T-helper 1 cell treated with Interleukin-12 subunit alpha and Interleukin-12 subunit beta and Interleukin-4 antibody, amounts not matched to agents 30 μg/mL and 1 μg/mL, for 36 hours (primary cell): Measurements from ENCODE around the gene CTNNA2.

Source experiments
- H3K27ac Mint-ChIP-seq: one replicate; pipeline ENCODE4 v1.8.0; 2021; ENCODE audit warnings: mild to moderate bottlenecking, mixed read lengths
- H3K27me3 Mint-ChIP-seq: one replicate; pipeline ENCODE4 v1.8.0; 2021; ENCODE audit warnings: low read depth, mixed read lengths
- H3K36me3 Mint-ChIP-seq: one replicate; pipeline ENCODE4 v1.8.0; 2021; ENCODE audit warnings: low read depth, mixed read lengths
- H3K4me1 Mint-ChIP-seq: one replicate; pipeline ENCODE4 v1.8.0; 2021; ENCODE audit warnings: low read depth, mixed read lengths
- H3K4me3 Mint-ChIP-seq: one replicate; pipeline ENCODE4 v1.8.0; 2021; ENCODE audit warnings: mild to moderate bottlenecking, moderate library complexity, mixed read lengths
- H3K9me3 Mint-ChIP-seq: one replicate; pipeline ENCODE4 v1.8.0; 2021; ENCODE audit warnings: mixed read lengths

Gene CTNNA2

GRCh38 chr2:79817288-79817687 is 304.4 kb downstream of the CTNNA2 start:
- Mint-ChIP-seq H3K27ac (no peak overlapping the region), H3K36me3 (no peaks in the 10 kb centered on the region), H3K4me3 (no peak overlapping the region), H3K9me3 (peaks cover 34% of the 10 kb centered on the region), H3K27me3 (no peaks in the 10 kb centered on the region), H3K4me1 (no peaks in the 10 kb centered on the region)

- no peaks in the 10 kb centered on the region for H3K36me3 Mint-ChIP-seq
- no peaks in the 10 kb centered on the region for H3K4me1 Mint-ChIP-seq
- H3K27ac Mint-ChIP-seq = no peak overlapping the region
- H3K4me3 Mint-ChIP-seq = no peak overlapping the region
- H3K27me3 Mint-ChIP-seq = no peaks in the 10 kb centered on the region
- peaks cover 22% of the 10 kb centered on the region for H3K9me3 Mint-ChIP-seq
Measured at GRCh38 chr2:79820281-79820680, 307.4 kb downstream of the CTNNA2 start.

- H3K9me3 Mint-ChIP-seq = peaks cover 15% of the 10 kb centered on the region
Measured at GRCh38 chr2:79822136-79822535, 309.3 kb downstream of the CTNNA2 start.

GRCh38 chr2:79824086-79824786 is 311.4 kb downstream of the CTNNA2 start:
- Mint-ChIP-seq H3K4me3 (no peak overlapping the region), H3K9me3 (peaks cover 10% of the 10 kb centered on the region), H3K27ac (no peak overlapping the region), H3K36me3 (no peaks in the 10 kb centered on the region), H3K27me3 (no peaks in the 10 kb centered on the region), H3K4me1 (no peaks in the 10 kb centered on the region)

More at GRCh38 chr2:79822136-79822535, 309.3 kb downstream of the CTNNA2 start:
- no peaks in the 10 kb centered on the region for H3K36me3 Mint-ChIP-seq
- H3K27ac Mint-ChIP-seq = no peak overlapping the region
- H3K4me1 Mint-ChIP-seq = no peaks in the 10 kb centered on the region
- H3K27me3 Mint-ChIP-seq = no peaks in the 10 kb centered on the region
- no peak overlapping the region for H3K4me3 Mint-ChIP-seq

GRCh38 chr2:79827881-79828280 is 315.0 kb downstream of the CTNNA2 start:
- Mint-ChIP-seq H3K27ac (no peak overlapping the region), H3K4me3 (no peak overlapping the region), H3K27me3 (no peaks in the 10 kb centered on the region), H3K36me3 (no peaks in the 10 kb centered on the region), H3K4me1 (no peaks in the 10 kb centered on the region), H3K9me3 (peaks cover 8% of the 10 kb centered on the region)

- no peaks in the 10 kb centered on the region for H3K4me1 Mint-ChIP-seq
- peaks cover 1% of the 10 kb centered on the region for H3K9me3 Mint-ChIP-seq
- H3K27ac Mint-ChIP-seq = no peak overlapping the region
- no peak overlapping the region for H3K4me3 Mint-ChIP-seq
- no peaks in the 10 kb centered on the region for H3K36me3 Mint-ChIP-seq
- H3K27me3 Mint-ChIP-seq = no peaks in the 10 kb centered on the region
Measured at GRCh38 chr2:79830501-79830900, 317.6 kb downstream of the CTNNA2 start.

- Mint-ChIP-seq H3K4me1 (no peaks in the 10 kb centered on the region), H3K27ac (no peak overlapping the region), H3K4me3 (no peak overlapping the region), H3K27me3 (no peaks in the 10 kb centered on the region), H3K9me3 (no peaks in the 10 kb centered on the region), H3K36me3 (no peaks in the 10 kb centered on the region)
Measured at GRCh38 chr2:79831961-79832360, 319.1 kb downstream of the CTNNA2 start.

- H3K27me3 Mint-ChIP-seq = no peaks in the 10 kb centered on the region
- no peaks in the 10 kb centered on the region for H3K4me1 Mint-ChIP-seq
- no peaks in the 10 kb centered on the region for H3K9me3 Mint-ChIP-seq
- no peaks in the 10 kb centered on the region for H3K36me3 Mint-ChIP-seq
- no peak overlapping the region for H3K4me3 Mint-ChIP-seq
- H3K27ac Mint-ChIP-seq = no peak overlapping the region
Measured at GRCh38 chr2:79832511-79833234, 319.8 kb downstream of the CTNNA2 start.

GRCh38 chr2:79833235-79833878 is 320.5 kb downstream of the CTNNA2 start:
- no peaks in the 10 kb centered on the region for H3K4me1 Mint-ChIP-seq
- H3K27me3 Mint-ChIP-seq = no peaks in the 10 kb centered on the region
- H3K36me3 Mint-ChIP-seq = no peaks in the 10 kb centered on the region
- no peaks in the 10 kb centered on the region for H3K9me3 Mint-ChIP-seq
- H3K4me3 Mint-ChIP-seq = no peak overlapping the region
- no peak overlapping the region for H3K27ac Mint-ChIP-seq

- H3K4me3 Mint-ChIP-seq = no peak overlapping the region
- no peaks in the 10 kb centered on the region for H3K36me3 Mint-ChIP-seq
- no peaks in the 10 kb centered on the region for H3K4me1 Mint-ChIP-seq
- H3K9me3 Mint-ChIP-seq = no peaks in the 10 kb centered on the region
- H3K27ac Mint-ChIP-seq = no peak overlapping the region
- no peaks in the 10 kb centered on the region for H3K27me3 Mint-ChIP-seq
Measured at GRCh38 chr2:79835911-79836310, 323.1 kb downstream of the CTNNA2 start.

GRCh38 chr2:79844011-79844410 is 331.2 kb downstream of the CTNNA2 start:
- H3K4me1 Mint-ChIP-seq = no peaks in the 10 kb centered on the region
- no peaks in the 10 kb centered on the region for H3K9me3 Mint-ChIP-seq
- no peaks in the 10 kb centered on the region for H3K27me3 Mint-ChIP-seq
- no peak overlapping the region for H3K4me3 Mint-ChIP-seq
- no peaks in the 10 kb centered on the region for H3K36me3 Mint-ChIP-seq
- no peak overlapping the region for H3K27ac Mint-ChIP-seq

- Mint-ChIP-seq H3K36me3 (no peaks in the 10 kb centered on the region), H3K4me3 (no peak overlapping the region), H3K27ac (no peak overlapping the region), H3K4me1 (no peaks in the 10 kb centered on the region), H3K9me3 (no peaks in the 10 kb centered on the region), H3K27me3 (no peaks in the 10 kb centered on the region)
Measured at GRCh38 chr2:79846878-79847277, 334.0 kb downstream of the CTNNA2 start.

- no peaks in the 10 kb centered on the region for H3K4me1 Mint-ChIP-seq
- H3K27me3 Mint-ChIP-seq = no peaks in the 10 kb centered on the region
- H3K9me3 Mint-ChIP-seq = no peaks in the 10 kb centered on the region
- no peaks in the 10 kb centered on the region for H3K36me3 Mint-ChIP-seq
- H3K4me3 Mint-ChIP-seq = no peak overlapping the region
- no peak overlapping the region for H3K27ac Mint-ChIP-seq
Measured at GRCh38 chr2:79849241-79849640, 336.4 kb downstream of the CTNNA2 start.

- no peaks in the 10 kb centered on the region for H3K27me3 Mint-ChIP-seq
- H3K9me3 Mint-ChIP-seq = no peaks in the 10 kb centered on the region
- H3K4me1 Mint-ChIP-seq = no peaks in the 10 kb centered on the region
- no peak overlapping the region for H3K4me3 Mint-ChIP-seq
- no peaks in the 10 kb centered on the region for H3K36me3 Mint-ChIP-seq
- no peak overlapping the region for H3K27ac Mint-ChIP-seq
Measured at GRCh38 chr2:79849949-79850348, 337.1 kb downstream of the CTNNA2 start.

GRCh38 chr2:79850912-79851311 is 338.1 kb downstream of the CTNNA2 start:
- Mint-ChIP-seq H3K4me1 (no peaks in the 10 kb centered on the region), H3K27ac (no peak overlapping the region), H3K36me3 (no peaks in the 10 kb centered on the region), H3K27me3 (no peaks in the 10 kb centered on the region), H3K9me3 (no peaks in the 10 kb centered on the region), H3K4me3 (no peak overlapping the region)
